GM12872 (cell line): ENCODE measurements around the gene CYB5R3.

Experiments used
- TF ChIP-seq, protein P1 (sequence below): IDR thresholded peaks from 3 replicates; pipeline ENCODE4 v1.5.1; 2011; ENCODE audit warnings: low read depth, mild to moderate bottlenecking, low read length, moderate library complexity; ENCODE audit not compliant: insufficient read depth

Gene CYB5R3

DNA sequence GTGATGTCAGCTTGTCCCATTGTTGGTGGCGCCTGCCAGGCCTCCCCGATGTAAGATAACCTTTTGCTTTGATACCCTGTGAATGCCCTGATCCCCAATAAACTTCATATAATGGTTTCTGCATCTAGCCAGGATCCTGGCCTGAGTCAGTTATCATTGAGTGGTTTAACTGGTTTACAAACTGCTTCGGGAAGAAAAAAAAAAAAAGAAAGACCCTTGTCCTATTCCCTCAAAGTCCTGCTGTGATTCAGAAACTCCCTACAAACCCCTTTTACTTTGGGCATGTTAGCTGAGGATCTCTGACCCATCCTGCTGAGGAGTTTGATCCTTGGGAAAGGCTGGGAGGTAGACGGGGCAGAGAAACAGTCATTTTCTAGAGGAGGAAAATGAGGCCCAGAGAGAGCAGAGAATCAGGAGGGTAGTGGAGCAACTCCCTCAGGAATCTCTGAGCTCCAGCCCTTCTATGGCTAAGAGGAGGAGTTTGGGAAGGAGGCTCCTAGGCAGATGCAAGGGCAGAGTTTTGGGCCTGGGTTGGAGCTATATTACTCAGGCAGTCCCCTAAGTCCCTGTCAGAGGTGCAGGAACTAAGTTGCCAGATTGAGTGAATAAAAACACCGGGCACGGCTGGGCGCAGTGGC, 5.4 kb upstream of the CYB5R3 start:
- TF ChIP-seq, protein P1, sequence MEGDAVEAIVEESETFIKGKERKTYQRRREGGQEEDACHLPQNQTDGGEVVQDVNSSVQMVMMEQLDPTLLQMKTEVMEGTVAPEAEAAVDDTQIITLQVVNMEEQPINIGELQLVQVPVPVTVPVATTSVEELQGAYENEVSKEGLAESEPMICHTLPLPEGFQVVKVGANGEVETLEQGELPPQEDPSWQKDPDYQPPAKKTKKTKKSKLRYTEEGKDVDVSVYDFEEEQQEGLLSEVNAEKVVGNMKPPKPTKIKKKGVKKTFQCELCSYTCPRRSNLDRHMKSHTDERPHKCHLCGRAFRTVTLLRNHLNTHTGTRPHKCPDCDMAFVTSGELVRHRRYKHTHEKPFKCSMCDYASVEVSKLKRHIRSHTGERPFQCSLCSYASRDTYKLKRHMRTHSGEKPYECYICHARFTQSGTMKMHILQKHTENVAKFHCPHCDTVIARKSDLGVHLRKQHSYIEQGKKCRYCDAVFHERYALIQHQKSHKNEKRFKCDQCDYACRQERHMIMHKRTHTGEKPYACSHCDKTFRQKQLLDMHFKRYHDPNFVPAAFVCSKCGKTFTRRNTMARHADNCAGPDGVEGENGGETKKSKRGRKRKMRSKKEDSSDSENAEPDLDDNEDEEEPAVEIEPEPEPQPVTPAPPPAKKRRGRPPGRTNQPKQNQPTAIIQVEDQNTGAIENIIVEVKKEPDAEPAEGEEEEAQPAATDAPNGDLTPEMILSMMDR = no peak

DNA sequence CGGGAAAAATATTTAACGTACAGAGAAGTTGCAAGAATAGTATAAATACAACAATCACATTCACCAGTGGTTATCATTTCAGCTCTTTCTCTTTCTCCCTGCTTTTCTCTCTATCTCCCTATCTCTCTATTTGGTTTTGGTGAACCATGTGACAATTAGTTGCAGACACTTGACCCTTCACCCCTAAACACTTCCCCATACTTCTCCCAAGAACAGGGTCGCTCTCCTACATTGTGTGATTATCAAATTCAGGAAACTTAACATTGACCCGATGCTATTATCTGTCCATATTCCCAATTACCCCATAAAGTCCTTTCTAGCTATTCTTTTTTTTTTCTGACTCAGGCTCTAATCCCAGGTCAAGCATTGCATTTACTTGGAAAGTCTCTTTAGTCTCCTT, 4.8 kb upstream of the CYB5R3 start:
- TF ChIP-seq, protein P1 = no peak

DNA sequence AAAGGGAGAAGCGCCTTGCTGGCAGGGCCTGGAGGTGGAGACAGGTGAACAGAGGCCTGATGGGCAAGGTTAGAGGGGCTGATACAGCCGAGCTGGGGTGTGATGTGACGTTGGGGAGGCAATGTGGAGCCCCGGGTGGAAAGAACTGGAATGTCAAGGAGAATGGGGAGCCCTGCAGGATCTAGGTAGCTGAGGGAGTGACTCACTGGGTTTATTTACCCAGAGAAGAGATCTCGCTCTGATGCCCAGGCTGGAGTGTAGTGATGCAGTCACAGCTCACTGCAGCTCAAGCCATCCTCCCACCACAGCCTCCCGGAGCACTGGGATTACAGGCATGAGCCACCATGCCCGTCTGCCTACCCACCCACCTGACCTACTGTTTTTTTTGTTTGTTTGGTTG, 1.9 kb upstream of the CYB5R3 start:
- TF ChIP-seq, protein P1 = no peak

DNA sequence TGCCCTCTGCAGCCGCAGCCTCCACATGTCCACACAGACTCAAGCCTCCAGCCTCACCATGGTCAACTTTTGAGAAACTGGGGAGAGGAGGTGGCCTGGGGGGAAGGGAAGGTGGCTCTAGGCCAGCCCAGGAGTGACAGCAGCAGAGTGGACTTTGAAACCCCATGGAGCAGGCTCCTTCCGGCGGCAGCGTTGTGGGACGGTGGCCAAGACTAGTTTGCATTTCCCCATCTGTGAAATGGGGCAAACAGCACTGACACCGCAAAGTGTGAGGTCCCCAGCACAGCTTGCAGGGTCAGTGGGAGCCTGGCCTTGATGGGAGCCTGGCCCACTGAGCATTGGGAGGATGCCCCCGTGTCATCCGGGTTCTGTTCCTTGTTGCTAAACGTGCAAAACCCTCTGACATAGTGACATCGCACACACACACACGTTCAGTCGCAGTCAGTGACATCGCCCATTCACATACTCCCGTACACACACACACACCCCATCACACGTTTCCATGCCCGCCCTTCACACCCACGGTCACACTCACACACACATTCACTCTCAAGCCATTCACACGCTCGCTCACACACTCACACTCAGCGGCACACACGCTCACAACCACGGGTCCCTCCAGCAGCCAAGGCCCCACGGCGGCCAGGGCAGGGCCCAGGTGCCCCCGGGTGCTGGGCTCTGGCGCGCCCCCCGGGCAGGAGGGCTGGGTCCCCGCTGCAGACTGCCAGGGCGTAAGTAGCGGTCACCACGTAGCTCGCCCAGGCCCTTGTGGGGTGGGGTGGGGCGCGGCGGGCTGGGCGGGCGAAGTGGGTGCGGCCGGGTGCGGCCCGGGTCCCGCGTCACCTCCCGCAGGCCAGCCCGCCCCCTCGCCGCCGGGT, 585 bp downstream of the CYB5R3 start:
- TF ChIP-seq, protein P1 = no peak

DNA sequence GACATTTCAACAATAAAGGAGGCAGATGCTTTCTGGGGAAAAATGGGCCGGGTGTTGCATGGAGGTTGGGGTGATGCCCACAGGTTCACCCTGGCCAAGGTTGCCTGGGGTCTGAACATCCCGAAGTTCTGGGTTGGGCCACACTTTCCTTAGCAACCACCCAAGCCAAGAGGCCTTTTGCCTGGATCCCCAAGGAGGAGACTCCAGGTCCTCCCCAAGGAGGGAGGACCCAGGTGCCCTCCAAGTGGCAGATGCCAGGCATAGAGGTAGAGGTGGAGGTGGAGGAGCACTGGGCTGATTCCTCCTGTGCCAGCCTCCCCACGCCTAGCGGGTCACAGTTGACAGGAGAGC, 1.2 kb downstream of the CYB5R3 start:
- TF ChIP-seq, protein P1 = no peak

DNA sequence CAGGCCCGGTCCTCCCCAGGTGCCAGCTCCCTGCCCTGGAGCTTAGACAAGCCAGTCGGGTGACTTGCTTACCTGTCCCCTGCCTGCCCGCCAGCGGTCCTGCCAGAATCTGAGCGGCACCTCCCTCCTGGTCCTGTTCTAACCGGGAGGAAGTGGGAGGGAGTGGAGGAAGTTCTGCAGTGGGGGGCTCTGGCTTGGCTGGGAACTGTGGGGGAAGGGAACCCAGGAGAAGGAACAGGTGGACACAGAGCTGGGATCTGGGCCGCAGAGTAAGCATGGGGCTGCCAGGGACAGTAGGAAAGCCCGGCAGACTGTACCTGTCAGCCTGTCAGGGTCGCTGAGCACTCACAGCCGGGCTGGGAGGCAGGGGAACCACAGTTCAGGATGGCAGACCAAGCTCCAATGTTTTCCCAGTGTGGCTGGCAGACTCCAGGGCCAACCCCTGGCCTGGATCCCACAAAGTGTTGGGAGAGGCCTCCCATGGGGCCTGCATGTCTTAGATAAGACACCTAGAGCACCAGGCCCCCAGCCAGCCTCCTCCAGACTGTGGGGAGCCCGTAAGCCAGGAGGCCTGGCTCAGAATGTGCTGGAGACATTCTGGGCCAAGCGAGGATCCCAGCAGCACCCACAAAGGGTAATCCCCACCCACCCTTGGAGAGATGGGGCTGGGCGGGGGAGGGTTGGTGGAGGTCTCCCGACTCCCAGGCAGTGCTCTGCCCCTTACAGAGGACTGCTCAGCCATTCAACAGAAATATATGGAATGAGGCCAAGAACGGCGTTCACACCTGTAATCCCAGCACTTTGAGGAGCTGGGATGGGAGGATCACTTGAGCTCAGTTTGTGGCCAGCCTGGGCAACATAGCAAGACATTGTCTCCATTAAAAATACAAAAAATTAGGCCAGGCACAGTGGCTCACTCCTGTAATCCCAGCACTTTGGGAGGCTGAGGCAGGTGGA, 2.3 kb downstream of the CYB5R3 start:
- TF ChIP-seq, protein P1 = no peak

DNA sequence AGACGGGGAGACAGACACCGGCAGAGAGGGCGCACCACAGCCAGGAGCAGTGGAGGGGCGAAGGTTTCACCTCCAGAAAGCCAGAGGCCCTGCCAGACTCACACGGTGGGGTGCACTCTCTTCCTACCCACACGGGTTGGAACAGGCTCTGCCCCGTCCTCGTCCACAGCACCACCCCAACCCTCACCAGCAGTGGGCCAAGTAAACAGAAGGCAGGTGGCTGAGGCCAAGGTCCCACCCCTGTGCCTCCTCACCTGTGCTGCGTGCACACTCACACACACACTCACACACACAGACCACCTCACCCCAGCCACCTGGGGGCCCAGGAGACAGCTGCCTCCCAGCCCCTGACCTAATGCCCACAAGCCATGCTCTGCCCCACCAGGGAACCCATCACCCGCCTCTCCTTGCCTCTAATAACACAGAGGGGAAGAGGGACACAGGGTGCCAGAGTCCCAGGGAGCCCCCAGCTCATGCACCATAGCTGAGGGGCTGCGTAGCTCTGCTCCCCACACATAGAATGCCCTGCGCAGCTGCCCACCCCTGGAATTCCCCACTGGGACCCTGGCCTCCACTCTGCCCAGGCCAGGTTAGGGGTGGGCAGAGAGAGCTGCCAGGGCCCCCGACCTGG, 3.1 kb downstream of the CYB5R3 start:
- TF ChIP-seq, protein P1 = no peak
